Measurements from ENCODE around the gene OSBP2.

The OSBP2 gene

DNA sequence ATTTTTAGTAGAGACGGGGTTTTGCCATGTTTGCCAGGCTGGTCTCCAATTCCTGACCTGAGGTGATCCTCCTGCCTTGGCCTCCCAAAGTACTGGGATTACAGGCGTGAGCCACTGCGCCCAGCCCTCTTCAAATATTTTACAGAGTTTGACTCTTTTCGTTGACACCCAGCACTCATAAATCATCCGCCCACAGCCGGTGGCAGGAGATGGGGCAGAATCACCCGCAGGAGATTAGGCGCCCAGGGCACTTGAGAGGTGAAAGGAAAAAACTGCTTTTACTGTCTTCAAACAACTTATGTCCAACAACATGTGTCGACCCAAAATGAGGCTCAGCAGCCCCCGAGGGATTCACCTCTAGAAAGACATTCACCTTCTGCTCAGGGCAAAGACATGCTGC, 56.9 kb downstream of the OSBP2 start:
- no peak for DNase-seq (ENCODE audit: low read depth, low spot score)
- TF ChIP-seq, protein P1, sequence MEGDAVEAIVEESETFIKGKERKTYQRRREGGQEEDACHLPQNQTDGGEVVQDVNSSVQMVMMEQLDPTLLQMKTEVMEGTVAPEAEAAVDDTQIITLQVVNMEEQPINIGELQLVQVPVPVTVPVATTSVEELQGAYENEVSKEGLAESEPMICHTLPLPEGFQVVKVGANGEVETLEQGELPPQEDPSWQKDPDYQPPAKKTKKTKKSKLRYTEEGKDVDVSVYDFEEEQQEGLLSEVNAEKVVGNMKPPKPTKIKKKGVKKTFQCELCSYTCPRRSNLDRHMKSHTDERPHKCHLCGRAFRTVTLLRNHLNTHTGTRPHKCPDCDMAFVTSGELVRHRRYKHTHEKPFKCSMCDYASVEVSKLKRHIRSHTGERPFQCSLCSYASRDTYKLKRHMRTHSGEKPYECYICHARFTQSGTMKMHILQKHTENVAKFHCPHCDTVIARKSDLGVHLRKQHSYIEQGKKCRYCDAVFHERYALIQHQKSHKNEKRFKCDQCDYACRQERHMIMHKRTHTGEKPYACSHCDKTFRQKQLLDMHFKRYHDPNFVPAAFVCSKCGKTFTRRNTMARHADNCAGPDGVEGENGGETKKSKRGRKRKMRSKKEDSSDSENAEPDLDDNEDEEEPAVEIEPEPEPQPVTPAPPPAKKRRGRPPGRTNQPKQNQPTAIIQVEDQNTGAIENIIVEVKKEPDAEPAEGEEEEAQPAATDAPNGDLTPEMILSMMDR (IDR thresholded peaks at IDR 0.05; ENCODE audit: low read depth, low read length), result no peak
- in situ Hi-C loops (cut with HindIII; ENCODE audit: low sequenced_read_pairs), result no loop called here
- no peak overlapping the region for H3K4me3 ChIP-seq (ENCODE audit: low read depth, low read length)

DNA sequence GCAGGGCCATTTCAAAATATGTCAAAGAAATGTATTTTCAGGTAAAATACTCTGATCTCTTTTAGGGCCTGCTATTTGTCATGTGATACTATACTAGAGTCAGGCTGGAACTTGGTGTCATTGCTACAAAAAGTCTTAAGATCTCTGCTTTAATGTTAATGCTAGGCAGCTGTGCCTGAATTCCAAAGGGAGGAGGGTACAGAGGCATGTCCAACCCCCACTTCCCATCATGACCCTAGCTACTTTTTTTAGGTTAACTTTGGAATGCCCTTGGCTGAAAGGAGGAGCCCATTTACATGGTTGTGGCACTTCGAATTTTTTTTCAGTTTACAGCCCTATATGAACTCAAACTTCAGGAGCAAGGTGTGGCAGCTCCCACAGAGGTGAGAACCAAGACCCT, 58.1 kb downstream of the OSBP2 start:
- in situ Hi-C loops (cut with HindIII; ENCODE audit: low sequenced_read_pairs), result no loop called here
- DNase-seq (ENCODE audit: low read depth, low spot score), result no peak
- no peak overlapping the region for H3K4me3 ChIP-seq (ENCODE audit: low read depth, low read length)
- TF ChIP-seq, protein P1 (IDR thresholded peaks at IDR 0.05; ENCODE audit: low read depth, low read length), result no peak

DNA sequence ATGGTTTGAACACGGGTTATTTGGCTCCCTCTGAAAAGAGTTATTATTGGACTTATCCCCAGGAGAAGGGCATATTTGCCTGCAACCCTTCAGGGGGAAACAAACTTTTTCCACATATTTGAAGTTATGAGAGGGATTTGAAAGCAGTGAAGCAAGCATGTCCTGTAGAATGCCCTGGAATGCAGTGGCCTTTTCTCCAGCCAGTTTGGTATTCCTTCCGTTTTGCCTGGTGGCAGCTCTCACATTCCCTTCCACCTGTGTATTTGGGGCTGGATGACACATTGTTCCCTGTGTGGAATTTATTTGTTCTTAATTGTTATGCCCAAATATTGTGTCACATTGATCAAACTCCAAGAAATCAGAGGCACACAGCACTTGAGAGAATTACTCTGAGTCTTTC, 59.0 kb downstream of the OSBP2 start:
- in situ Hi-C loops (cut with HindIII; ENCODE audit: low sequenced_read_pairs), result no loop called here
- TF ChIP-seq, protein P1 (IDR thresholded peaks at IDR 0.05; ENCODE audit: low read depth, low read length), result no peak
- DNase-seq (ENCODE audit: low read depth, low spot score), result no peak

DNA sequence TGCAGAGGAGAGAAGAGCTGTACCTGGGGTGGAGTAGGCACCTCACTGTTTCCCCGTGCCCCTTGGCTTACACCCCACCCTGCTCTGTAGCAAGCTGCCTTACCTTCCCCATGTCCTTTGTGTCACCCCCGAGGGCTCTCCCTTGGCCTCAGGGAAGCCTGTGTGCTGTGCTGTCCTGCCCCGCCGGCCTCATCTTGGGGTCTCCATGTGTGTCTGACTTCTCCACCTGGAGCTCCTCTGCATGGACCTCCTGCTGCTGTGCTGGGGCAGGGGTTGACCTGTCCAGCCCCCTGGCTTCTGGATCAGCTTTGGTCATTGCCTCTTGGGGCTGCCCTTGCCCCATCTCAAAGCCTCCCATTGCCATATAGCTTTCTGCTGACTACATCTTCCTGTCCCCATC, 59.8 kb downstream of the OSBP2 start:
- no peak overlapping the region for H3K4me3 ChIP-seq (ENCODE audit: low read depth, low read length)
- in situ Hi-C loops (cut with HindIII; ENCODE audit: low sequenced_read_pairs), result no loop called here
- TF ChIP-seq, protein P1 (IDR thresholded peaks at IDR 0.05; ENCODE audit: low read depth, low read length), result no peak
- no peak for DNase-seq (ENCODE audit: low read depth, low spot score)

More for the DNA sequence above, 59.0 kb downstream of the OSBP2 start:
- H3K4me3 ChIP-seq (ENCODE audit: low read depth, low read length), result no peak overlapping the region

DNA sequence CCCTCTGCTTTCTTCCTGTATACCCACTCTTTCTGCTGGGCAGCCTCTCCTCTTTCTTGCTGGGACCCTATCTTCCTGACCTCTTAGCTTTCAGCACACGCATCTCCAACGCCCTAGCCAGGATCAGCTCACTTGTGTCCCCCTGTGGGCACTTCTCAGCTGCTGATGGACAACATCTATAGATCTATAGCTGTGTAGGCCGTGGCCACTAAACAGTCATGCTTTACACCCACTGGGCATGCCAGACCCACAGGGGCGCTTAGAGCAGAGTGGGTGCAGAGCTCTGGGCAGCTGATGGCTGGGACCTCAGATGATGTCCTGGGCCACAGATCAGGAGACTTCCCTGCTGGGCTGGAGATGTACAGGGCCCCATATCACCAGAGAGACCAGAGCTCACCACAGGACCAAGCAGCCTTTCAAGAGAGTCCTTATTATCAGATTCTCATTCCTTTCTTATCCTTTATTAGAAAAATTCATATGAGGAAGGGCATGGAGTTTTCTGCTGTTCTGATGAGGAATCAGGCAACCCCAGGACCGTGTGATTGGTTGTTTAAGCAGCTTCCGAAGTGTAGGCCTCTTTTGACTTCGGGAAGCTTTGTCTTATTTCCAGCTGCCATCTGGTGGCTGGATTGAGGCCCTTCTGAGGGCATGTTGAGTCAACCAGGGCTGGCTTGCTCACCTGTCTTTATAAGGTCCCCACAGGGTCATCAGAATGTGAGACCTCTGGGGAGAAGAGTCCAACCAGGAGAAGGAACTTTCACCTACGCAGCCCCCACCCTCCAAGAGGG, 60.5 kb downstream of the OSBP2 start:
- in situ Hi-C loops (cut with HindIII; ENCODE audit: low sequenced_read_pairs), result no loop called here
- TF ChIP-seq, protein P1 (IDR thresholded peaks at IDR 0.05; ENCODE audit: low read depth, low read length), result peak; percentile 87
- DNase-seq (ENCODE audit: low read depth, low spot score), result peak; percentile 79

DNA sequence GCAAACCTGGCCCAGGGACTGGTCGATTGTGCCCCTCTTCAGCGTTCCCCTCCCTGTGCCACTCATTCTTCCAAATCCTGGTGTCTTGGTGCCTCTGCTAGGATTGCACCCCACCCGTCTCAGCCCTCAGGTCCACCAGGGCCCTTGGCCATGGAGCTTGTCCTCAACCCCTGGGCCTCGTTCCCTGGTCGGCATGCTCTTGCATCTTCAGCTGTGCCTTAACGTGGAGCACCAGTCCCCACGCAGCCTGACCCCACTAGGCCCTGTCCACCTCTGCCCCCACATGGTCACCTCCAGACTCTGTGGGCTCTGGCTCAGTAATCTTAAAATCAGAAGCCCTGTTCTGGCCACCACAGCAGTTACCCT, 61.1 kb downstream of the OSBP2 start:
- TF ChIP-seq, protein P1 (IDR thresholded peaks at IDR 0.05; ENCODE audit: low read depth, low read length), result no peak
- in situ Hi-C loops (cut with HindIII; ENCODE audit: low sequenced_read_pairs), result no loop called here
- DNase-seq (ENCODE audit: low read depth, low spot score), result no peak

More for the DNA sequence above, 60.5 kb downstream of the OSBP2 start:
- no peak overlapping the region for H3K4me3 ChIP-seq (ENCODE audit: low read depth, low read length)

More for the DNA sequence above, 61.1 kb downstream of the OSBP2 start:
- no peak overlapping the region for H3K4me3 ChIP-seq (ENCODE audit: low read depth, low read length)
